ENCODE measurements around the gene SP110.

SP110 gene

GRCh38 chr2:230152334-230152733, 67.5 kb downstream of the SP110 start:
- Histone ChIP-seq H3K27ac (ENCODE audit: low read depth, low read length) (no peak overlapping the region), H3K9me3 (ENCODE audit: control insufficient read depth, insufficient read depth, low read length) (0 out of 2 replicates have a peak, but pooled peaks cover 5% of the 10 kb centered on the region), H4K20me1 (ENCODE audit: control insufficient read depth, insufficient read depth, low read depth, low read length) (no peaks in the 10 kb centered on the region), H3F3A (ENCODE audit: control insufficient read depth, insufficient read depth) (no peaks in the 10 kb centered on the region), H3K4me2 (ENCODE audit: low read length) (no peak overlapping the region), H3K27me3 (ENCODE audit: control insufficient read depth, low read length) (no peaks in the 10 kb centered on the region), H3K79me2 (ENCODE audit: control insufficient read depth, low read length) (no peaks in the 10 kb centered on the region), H3K9me2 (replicated peaks; ENCODE audit: control insufficient read depth, low read length) (no peaks in the 10 kb centered on the region), H3K4me3 (ENCODE audit: low read length) (no peak overlapping the region), H3K36me3 (ENCODE audit: control insufficient read depth, low read length) (no peaks in the 10 kb centered on the region), H3K4me1 (ENCODE audit: control insufficient read depth, low read length) (peaks cover 6% of the 10 kb centered on the region)
- TF ChIP-seq CTCF (IDR thresholded peaks at IDR 0.05; ENCODE audit: low read depth, low read length, poor library complexity, severe bottlenecking) (no peak), EZH2phosphoT487 (IDR thresholded peaks at IDR 0.05; ENCODE audit: borderline replicate concordance, low read length) (no peak)

- H3F3A ChIP-seq (ENCODE audit: control insufficient read depth, insufficient read depth), result no peaks in the 10 kb centered on the region
- H3K36me3 ChIP-seq (ENCODE audit: control insufficient read depth, low read length), result no peaks in the 10 kb centered on the region
- no peak overlapping the region for H3K4me2 ChIP-seq (ENCODE audit: low read length)
- no peak overlapping the region for H3K27ac ChIP-seq (ENCODE audit: low read depth, low read length)
- no peaks in the 10 kb centered on the region for H3K79me2 ChIP-seq (ENCODE audit: control insufficient read depth, low read length)
- H4K20me1 ChIP-seq (ENCODE audit: control insufficient read depth, insufficient read depth, low read depth, low read length), result no peaks in the 10 kb centered on the region
- TF ChIP-seq EZH2phosphoT487 (IDR thresholded peaks at IDR 0.05; ENCODE audit: borderline replicate concordance, low read length) (no peak), CTCF (IDR thresholded peaks at IDR 0.05; ENCODE audit: low read depth, low read length, poor library complexity, severe bottlenecking) (no peak)
- H3K4me1 ChIP-seq (ENCODE audit: control insufficient read depth, low read length), result peaks cover 6% of the 10 kb centered on the region
- no peaks in the 10 kb centered on the region for H3K9me2 ChIP-seq (replicated peaks; ENCODE audit: control insufficient read depth, low read length)
- H3K4me3 ChIP-seq (ENCODE audit: low read length), result no peak overlapping the region
- H3K9me3 ChIP-seq (ENCODE audit: control insufficient read depth, insufficient read depth, low read length), result peaks cover 3% of the 10 kb centered on the region; the same call in 1 of the 2 replicates
- no peaks in the 10 kb centered on the region for H3K27me3 ChIP-seq (ENCODE audit: control insufficient read depth, low read length)
Measured at GRCh38 chr2:230144355-230144754, 75.4 kb downstream of the SP110 start.

- Histone ChIP-seq H3K36me3 (ENCODE audit: control insufficient read depth, low read length) (no peaks in the 10 kb centered on the region), H3K27ac (ENCODE audit: low read depth, low read length) (no peak overlapping the region), H3K79me2 (ENCODE audit: control insufficient read depth, low read length) (no peaks in the 10 kb centered on the region), H3K9me3 (ENCODE audit: control insufficient read depth, insufficient read depth, low read length) (peaks cover 3% of the 10 kb centered on the region; the same call in 1 of the 2 replicates), H3K9me2 (replicated peaks; ENCODE audit: control insufficient read depth, low read length) (no peaks in the 10 kb centered on the region), H3K27me3 (ENCODE audit: control insufficient read depth, low read length) (no peaks in the 10 kb centered on the region), H3K4me1 (ENCODE audit: control insufficient read depth, low read length) (no peaks in the 10 kb centered on the region), H3K4me3 (ENCODE audit: low read length) (no peak overlapping the region), H3K4me2 (ENCODE audit: low read length) (no peak overlapping the region), H3F3A (ENCODE audit: control insufficient read depth, insufficient read depth) (no peaks in the 10 kb centered on the region), H4K20me1 (ENCODE audit: control insufficient read depth, insufficient read depth, low read depth, low read length) (no peaks in the 10 kb centered on the region)
- TF ChIP-seq EZH2phosphoT487 (IDR thresholded peaks at IDR 0.05; ENCODE audit: borderline replicate concordance, low read length) (no peak), CTCF (IDR thresholded peaks at IDR 0.05; ENCODE audit: low read depth, low read length, poor library complexity, severe bottlenecking) (no peak)
Measured at GRCh38 chr2:230140667-230141066, 79.1 kb downstream of the SP110 start.
